Endometrial microvascular endothelial cells (primary cell): ENCODE measurements around the gene OR2K2. TPM values are rescaled to one million over a fixed set of nuclear protein-coding genes. Genes with fewer than 3 reads are reported as not detected.
"Not testable (repeated sequence)": the region's sequence is repeated elsewhere in the genome, so short reads cannot be mapped to it uniquely, and the experiment has no call there.

Experiments used
- in situ Hi-C: cut with HindIII; loops from 2 replicates; pipeline ENCODE4 v1.10.0; 2017; ENCODE audit warnings: low sequenced_read_pairs, low pct_unique_long_range_greater_than_20kb; ENCODE audit errors: inconsistent ontology term
- total RNA-seq: library from RNA; depleted of rRNA; stranded (reverse); fragments of >200 nt; gene quantifications from one replicate; pipeline ENCODE4 v1.2.3, GENCODE V29; 2015; ENCODE audit errors: inconsistent ontology term

The OR2K2 gene, protein sequence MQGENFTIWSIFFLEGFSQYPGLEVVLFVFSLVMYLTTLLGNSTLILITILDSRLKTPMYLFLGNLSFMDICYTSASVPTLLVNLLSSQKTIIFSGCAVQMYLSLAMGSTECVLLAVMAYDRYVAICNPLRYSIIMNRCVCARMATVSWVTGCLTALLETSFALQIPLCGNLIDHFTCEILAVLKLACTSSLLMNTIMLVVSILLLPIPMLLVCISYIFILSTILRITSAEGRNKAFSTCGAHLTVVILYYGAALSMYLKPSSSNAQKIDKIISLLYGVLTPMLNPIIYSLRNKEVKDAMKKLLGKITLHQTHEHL
- not detected for total RNA-seq

DNA sequence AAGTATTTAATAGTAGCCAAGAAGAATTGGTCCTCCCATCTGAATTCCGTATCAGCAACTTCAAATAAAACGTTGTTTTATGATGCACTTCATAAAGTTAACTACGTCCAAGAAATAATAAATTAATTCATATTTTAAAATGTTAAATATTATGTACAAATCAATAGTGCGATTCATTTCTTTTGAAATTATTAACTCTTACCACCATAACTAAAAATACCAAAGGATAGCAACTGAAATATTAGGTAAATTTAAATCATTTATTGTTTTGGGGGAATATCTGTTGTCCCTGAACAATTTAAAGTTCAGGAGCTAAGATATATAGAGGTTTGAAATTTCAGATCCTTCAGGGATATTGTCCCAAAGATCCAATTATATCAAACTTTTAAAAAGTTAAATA is at the start of gene OR2K2:
TSS of gene OR2K2 (minus strand) at position 101 of the 400 bp plus-strand sequence. CDS start 1,791 bp downstream, outside the sequence.
- in situ Hi-C loops, result no loop called here

DNA sequence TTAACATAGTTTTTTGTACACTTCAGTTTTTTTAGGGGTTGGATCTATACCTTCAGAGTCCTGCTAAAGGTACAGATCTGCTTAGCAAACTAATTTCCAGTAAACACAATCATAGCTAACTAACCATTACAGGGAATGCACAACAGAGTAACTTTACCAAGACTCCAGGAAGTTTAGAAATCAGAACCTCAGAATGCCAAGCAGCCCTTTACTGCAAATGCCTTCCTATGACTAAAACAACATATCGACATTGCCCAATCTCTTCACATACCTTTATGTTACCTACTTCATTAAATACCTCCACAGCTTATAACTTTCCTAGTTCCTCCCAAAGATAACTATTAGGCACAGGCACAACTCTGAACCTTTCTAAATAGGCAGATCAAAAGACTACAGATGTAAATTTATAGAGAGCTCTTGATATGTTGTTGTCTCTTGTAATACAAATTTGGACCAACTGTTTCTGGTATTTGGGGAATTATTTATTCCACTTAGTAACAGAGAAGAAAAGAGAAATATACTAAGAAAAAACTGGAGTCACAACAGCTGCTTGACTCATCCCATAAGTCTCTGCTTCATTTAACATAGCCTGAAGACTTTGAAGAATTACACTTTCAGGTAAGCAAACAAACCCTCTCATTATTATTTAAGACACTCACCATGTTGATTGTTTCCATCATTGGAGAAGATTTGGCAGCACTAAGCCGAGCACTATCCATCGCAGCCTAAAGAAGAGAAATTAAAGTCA is 46.0 kb upstream of the OR2K2 start:
- in situ Hi-C loops, result no loop called here

DNA sequence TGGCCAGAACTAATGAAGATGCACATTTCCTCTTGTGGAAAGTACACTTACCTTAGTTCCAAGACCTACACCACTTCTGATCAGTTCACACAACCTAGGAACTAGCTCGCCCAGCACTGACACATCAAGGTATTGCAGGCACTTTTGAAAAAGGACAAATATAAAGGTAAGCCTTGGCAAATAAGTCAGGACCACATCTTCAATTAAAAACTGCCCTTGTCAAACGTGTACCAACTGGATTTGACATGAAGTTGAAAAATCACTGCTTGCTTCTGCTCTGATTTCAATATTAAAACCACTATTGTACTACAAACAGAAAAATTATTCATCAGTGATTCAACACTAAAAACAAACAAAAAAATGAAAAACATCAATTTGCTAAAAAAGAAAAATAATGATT is 45.0 kb upstream of the OR2K2 start:
- in situ Hi-C loops, result no loop called here

DNA sequence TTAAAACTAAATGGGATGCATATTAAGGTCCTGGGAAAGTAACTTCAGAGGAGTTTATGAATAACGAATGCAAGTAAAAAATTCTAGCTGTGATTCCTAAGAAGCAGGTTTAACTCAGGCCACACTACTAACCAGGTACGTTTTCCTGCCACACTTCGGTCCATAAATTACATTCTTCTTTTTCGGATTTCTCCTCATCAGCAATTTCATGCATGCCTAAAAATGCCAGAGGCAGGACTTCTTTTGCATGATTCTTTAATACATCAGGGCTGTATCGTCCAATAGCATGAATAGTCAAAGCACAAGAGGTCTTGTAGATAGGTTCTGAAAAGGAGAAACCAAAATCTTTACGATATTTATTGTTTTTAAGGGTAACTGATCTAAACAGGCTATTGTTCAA is 42.3 kb upstream of the OR2K2 start:
- in situ Hi-C loops, result no loop called here

DNA sequence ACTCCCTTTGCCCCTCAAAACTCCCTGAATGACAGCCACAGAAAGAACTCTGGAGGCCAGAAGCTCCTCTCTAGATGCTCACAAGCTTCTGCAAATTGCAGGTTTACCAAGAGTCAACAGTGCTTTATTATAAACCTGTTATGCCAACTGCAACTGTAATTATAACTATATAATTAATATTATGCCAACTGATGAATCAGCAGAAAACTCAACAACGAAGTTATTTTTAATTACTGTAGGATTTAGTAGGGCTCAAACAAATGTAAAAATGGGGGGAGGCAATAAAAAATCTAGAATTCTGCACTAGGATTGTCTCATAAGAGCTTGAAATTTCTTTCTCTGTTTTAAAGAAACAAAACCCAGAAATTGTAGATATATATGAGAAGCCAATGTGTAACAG is 37.0 kb upstream of the OR2K2 start:
- in situ Hi-C loops, result no loop called here

DNA sequence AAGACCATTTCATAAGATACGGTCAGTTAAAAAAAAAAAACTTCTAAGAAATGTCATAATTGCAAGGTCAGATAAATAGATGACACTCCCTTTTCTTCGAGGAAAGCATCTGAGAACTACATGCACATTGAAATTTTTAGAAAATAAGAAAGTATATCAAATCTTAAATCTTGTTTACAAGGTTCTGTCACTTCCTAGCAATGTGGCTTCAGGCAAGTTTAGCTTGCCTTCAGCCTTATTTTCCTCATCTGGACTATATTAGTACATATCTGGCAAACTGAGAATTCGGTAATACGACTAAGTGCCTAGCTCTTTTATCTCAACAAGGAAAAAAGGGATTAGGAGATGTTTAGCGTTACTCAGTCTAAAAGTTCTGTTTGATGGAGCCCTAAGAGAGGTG is 32.5 kb upstream of the OR2K2 start:
- in situ Hi-C loops, result no loop called here

DNA sequence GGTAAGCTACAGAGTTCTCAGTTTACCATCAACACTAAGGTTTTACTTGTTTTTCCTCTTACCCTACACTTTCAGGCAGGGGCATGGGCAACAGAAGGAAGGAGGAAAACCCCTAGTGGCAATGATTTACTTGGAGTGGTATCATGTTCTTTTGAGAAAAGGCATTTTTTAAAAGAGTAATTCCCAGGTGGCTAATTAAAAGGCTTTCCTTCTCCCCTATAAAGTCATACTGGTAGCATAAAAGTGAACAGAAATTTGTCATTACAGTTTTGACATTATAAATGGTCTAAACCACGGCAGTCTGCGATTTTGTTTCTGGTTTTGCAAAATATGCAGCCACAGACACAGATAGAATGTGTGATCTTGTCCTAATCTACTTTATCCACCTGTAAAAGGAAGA is 30.9 kb upstream of the OR2K2 start:
- in situ Hi-C loops, result no loop called here

DNA sequence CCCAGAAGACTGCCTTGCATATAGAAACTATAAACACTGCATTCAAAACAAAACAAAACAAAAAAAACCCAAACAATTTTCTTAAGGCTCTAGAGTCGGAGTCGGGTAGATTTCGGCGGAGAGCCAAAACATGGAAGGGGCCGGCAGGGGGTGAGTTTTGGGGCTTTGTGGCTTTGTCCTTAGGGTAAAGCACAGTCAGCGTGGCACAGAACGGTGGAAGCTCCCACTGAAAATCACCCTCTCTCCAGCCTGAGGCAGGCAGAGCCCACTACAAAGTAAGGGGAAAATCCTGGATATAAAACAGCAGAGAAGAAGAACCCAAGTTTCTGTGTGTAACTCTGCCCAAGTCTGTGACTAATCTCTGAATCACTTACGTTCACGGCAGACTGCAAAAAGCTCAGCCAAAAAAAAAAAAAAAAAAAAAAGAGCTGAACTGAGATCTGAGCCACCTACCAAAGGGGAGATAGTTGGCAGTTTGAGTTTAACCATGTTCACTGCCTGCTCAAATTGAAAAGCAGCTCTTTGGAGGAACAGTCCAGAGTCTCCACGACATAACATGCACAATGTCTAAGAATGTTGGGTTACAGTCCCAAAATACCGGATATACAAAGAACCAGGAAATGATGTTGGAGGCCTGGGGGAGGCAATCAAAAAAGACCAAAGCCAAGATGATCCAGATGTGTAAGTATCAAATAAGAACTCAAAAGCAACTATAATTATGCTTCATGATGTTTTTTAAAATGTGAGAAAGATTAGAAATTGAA is 26.6 kb upstream of the OR2K2 start:
- in situ Hi-C loops, result no loop called here

DNA sequence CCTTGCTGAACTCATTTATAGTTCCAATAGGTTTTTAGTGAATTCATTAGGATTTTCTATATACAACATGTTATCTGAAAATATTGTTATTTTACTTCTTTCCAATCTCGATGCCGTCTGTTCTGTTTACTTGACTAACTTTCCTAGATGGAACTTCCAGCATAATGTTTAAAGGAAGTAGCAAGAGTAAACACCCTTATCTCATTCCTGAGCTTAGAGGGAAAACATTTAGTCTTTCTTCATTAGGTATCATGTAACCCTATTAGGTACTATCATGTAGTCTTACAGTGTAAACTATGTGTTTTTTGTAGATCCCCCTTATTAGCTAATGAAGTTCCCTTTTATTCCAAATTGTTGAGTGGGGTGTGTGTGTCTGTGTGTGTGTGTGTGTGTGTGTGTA is 22.5 kb upstream of the OR2K2 start:
- in situ Hi-C loops, result no loop called here

DNA sequence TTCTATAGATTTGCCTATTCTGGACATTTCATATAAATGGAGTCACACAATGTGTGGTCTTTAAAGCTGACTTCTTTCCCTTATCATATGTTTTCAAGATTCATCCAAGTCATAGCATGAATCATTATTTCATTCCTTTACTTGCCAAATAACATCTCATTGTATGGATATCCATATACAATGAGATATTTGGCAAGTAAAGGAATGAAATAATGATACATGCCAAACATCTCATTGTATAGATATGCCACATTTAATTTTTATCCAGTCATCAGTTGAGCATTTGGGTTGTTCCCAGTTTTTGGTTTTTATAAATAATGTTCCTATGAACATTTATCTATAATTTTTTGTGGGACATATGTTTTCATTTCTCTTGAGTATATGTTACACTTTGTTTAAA is 20.5 kb upstream of the OR2K2 start:
- in situ Hi-C loops, result no loop called here

DNA sequence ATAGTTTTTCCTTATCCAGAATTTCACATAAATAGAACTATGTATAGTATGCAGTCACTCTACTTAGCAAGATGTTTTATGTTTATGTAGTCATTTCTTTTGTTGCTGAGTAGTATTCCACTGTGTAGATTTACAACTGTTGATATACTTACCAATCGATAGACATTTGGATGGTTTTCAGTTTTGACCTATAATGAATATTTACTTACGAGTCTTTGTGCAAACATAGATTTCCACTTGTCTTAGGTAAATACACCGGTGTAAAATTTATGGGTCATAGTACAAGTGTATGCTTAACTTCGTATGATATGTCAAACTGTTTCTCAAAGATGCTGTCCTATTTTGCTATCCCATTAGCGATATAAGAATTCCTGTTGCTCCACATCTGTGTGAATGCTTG is 19.7 kb upstream of the OR2K2 start:
- in situ Hi-C loops, result no loop called here

DNA sequence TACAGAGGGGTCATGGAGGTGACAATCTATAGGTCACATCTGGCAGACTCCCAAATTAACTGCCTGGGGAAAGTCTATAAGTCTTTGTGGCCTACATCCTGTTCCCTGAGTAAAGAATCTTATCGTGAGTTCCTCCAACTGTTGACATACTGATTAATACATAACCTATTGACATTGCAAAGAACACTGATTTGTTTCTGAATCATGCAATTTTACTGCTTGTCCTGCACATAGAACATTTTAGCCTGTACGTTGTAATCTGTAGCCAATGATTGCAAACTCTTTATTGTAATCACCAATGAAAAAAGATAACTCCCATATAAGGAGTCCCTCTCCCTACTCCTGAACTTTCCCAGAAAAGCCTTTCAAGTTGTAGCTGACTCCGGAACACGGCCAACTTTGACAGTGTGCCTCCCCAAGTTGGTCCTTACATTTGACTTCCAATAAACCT is 18.8 kb upstream of the OR2K2 start:
- in situ Hi-C loops, result no loop called here

DNA sequence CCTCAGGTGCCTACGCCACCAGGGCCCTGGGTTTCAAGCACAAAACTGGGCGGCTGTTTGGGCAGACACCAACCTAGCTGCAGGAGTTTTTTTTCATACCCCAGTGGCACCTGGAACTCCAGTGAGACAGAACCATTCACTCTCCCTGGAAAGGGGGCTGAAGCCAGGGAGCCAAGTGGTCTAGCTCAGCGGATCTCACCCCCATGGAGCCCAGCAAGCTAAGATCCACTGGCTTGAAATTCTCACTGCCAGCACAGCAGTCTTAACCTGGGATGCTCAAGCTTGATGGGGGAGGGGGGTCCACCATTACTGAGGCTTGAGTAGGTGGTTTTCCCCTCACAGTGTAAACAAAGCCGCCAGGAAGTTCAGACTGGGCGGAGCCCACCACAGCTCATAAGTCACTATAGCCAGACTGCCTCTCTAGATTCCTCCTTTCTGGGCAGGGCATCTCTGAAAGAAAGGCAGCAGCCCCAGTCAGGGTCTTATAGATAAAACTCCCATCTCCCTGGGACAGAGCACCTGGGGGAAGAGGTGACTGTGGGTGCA is 4.4 kb upstream of the OR2K2 start:
- in situ Hi-C loops, result not testable (repeated sequence)

DNA sequence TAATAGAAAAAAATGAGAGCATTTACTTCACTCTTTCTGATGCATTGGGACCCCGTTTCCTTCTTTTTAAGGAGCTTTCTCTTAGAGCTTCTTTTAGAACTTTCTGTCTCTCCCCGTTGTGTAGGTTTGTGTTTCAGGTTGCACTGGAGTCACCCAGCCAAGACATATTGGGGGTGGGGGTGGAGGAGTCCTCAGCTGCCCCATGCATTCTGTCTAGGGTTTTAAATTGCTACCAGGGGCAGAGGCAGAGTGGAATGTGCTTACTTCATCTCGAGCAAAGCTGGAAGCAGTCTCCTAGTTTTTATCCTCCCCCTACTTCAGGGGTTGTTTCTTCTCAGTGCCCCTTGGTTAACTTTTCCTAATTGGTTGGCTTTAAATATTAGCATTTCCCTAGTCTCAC is 9.4 kb downstream of the OR2K2 start:
- in situ Hi-C loops, result no loop called here

DNA sequence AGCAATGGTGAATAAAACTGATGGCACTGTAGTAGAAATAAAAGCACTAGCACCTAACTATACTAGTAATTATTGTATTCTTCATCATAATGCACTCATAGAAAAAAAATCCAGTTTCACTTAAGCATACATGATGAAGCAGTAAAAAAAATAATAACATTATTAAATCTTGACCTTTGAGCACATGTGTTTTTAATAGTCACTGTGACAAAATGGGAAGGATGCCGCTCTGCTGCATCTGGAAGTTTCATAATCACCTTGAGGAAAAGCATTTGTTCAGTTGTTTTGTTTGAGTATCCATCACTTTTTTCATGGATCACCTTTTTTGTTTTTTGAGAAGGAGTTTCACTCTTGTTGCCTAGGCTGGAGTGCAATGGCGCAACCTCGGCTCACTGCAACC is 13.2 kb downstream of the OR2K2 start:
- in situ Hi-C loops, result no loop called here

DNA sequence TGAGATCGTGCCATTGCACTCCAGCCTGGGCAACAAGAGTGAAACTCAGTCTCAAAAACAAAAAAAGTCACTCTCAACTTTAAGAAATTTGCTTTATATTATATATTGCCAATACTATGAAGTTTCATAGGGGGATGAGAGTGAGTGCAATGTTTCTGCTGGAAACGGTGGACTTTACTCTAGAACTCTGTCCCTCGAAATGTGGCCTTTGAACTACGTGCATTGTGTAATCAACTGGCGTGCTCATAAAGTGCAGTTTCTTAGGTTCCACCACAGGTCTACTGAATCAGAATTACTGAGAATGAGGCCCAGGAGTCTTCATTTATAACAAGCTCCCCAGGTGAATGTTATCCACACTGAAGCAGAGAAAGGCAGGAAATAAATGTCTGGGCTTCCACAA is 24.1 kb downstream of the OR2K2 start:
- in situ Hi-C loops, result no loop called here

DNA sequence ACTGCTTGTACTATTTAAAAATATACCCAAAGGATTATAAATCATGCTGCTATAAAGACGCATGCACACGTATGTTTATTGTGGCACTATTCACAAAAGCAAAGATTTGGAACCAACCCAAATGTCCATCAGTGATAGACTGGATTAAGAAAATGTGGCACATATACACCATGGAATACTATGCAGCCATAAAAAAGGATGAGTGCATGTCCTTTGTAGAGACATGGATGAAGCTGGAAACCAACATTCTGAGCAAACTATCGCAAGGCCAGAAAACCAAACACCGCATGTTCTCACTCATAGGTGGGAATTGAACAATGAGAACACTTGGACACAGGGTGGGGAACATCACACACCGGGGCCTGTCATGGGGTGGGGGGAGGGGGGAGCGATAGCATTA is 26.0 kb downstream of the OR2K2 start:
- in situ Hi-C loops, result not testable (repeated sequence)

DNA sequence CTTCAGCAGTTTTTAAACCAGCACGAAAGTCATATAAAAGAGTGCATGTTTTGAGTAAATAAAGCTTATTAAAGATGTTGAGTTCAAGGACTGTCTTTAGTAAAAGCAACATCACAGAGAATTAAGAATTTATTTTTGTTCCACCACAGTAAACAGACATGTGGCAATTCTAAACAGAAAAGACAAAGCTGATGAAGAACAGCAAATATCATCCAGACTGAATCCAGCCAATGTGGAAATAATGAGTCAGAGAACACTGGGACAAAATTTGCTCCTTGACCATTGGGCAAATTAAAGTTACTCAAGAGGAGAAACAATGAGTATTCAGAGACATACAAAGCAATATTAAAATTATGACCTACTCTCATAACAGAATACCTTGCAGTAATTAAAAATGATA is 28.8 kb downstream of the OR2K2 start:
- in situ Hi-C loops, result no loop called here

DNA sequence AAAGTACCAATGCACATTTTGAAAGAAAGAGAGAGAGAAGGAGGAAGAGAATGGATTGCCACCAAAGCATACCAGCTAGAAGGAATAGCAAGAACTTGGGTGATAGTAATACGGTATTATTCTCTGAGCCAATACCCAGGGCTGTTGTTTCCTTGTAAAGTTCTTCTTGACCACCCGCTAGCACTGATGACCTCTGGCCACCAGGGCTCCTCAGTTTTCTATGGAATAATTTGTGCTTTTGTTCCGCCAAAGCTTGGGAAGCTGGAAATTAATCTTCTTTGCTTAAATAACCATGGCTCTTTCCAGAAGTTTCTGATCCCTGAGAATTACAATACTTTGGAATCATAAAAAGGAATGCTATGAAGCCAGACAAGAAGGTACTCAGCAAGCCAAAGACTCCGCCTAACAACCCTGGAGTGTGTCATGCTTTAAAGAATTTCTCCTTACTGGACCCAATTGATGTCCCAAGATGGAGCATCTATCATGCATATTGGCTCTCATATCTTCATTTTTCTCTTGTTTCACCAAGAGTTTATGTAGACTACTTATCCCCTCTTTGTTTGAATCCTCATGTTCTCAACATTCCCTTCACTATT is 29.8 kb downstream of the OR2K2 start:
- in situ Hi-C loops, result no loop called here
